ENCODE measurements around the gene RAB27A. TPM values are rescaled to one million over a fixed set of nuclear protein-coding genes. Genes with fewer than 3 reads are reported as not detected.

The RAB27A gene
- total and polyA plus RNA-seq, 9 of the 15 experiments (the other 6 are each of a cell fraction or from before 2014, with no cell fraction given) = 31.5 to 171 (median 80.4) TPM

GRCh38 chr15:55288006-55288717 lies 1.5 kb downstream of the RAB27A start (continued):
- TF ChIP-seq KAT7 (CRISPR knock-in tag; IDR thresholded peaks at IDR 0.05; ENCODE audit: borderline replicate concordance) (no peak), KLF1 (tag; IDR thresholded peaks at IDR 0.05) (no peak), RBFOX2 (IDR thresholded peaks at IDR 0.05; ENCODE audit: low read depth, low read length) (no peak), SIN3A (IDR thresholded peaks at IDR 0.05; ENCODE audit: borderline replicate concordance in 2 of 2, control insufficient read depth in 1 of 2, low read depth in 2 of 2, low read length in 2 of 2) (no peak), NONO (IDR thresholded peaks at IDR 0.05; ENCODE audit: low read depth in 2 of 2, low read length in 1 of 2) (no peak), SMAD4 (CRISPR knock-in tag; conservative IDR thresholded peaks at IDR 0.05) (no peak), GTF2E2 (tag; IDR thresholded peaks at IDR 0.05) (no peak), HDAC2 (IDR thresholded peaks at IDR 0.05) (no peak), ZNF76 (CRISPR knock-in tag; IDR thresholded peaks at IDR 0.05; ENCODE audit: borderline replicate concordance) (no peak), L3MBTL2 (IDR thresholded peaks at IDR 0.05) (no peak), FOXA1 (IDR thresholded peaks at IDR 0.05; ENCODE audit: borderline replicate concordance) (no peak), ATF3 (IDR thresholded peaks at IDR 0.05) (no peak), ATF3 (CRISPR knock-in tag; conservative IDR thresholded peaks at IDR 0.05) (no peak), ARNT (IDR thresholded peaks at IDR 0.05) (peak in 1 of 2 experiments; percentile 42; a peak in 2 of 4 replicates), MYNN (IDR thresholded peaks at IDR 0.05) (no peak), MYNN (CRISPR knock-in tag; IDR thresholded peaks at IDR 0.05) (no peak), CBFB (CRISPR knock-in tag; IDR thresholded peaks at IDR 0.05) (no peak), ARID2 (IDR thresholded peaks at IDR 0.05) (0 out of 2 replicates have a peak, but pooled peaks have one; percentile 5), NFIC (IDR thresholded peaks at IDR 0.05) (no peak), HOXB6 (CRISPR knock-in tag; IDR thresholded peaks at IDR 0.05; ENCODE audit: borderline replicate concordance) (no peak)
- TF ChIP-seq, protein P1, sequence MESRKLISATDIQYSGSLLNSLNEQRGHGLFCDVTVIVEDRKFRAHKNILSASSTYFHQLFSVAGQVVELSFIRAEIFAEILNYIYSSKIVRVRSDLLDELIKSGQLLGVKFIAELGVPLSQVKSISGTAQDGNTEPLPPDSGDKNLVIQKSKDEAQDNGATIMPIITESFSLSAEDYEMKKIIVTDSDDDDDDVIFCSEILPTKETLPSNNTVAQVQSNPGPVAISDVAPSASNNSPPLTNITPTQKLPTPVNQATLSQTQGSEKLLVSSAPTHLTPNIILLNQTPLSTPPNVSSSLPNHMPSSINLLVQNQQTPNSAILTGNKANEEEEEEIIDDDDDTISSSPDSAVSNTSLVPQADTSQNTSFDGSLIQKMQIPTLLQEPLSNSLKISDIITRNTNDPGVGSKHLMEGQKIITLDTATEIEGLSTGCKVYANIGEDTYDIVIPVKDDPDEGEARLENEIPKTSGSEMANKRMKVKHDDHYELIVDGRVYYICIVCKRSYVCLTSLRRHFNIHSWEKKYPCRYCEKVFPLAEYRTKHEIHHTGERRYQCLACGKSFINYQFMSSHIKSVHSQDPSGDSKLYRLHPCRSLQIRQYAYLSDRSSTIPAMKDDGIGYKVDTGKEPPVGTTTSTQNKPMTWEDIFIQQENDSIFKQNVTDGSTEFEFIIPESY (CRISPR knock-in tag; IDR thresholded peaks at IDR 0.05) = no peak
- TF ChIP-seq, protein P2, sequence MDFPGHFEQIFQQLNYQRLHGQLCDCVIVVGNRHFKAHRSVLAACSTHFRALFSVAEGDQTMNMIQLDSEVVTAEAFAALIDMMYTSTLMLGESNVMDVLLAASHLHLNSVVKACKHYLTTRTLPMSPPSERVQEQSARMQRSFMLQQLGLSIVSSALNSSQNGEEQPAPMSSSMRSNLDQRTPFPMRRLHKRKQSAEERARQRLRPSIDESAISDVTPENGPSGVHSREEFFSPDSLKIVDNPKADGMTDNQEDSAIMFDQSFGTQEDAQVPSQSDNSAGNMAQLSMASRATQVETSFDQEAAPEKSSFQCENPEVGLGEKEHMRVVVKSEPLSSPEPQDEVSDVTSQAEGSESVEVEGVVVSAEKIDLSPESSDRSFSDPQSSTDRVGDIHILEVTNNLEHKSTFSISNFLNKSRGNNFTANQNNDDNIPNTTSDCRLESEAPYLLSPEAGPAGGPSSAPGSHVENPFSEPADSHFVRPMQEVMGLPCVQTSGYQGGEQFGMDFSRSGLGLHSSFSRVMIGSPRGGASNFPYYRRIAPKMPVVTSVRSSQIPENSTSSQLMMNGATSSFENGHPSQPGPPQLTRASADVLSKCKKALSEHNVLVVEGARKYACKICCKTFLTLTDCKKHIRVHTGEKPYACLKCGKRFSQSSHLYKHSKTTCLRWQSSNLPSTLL (IDR thresholded peaks at IDR 0.05) = no peak
- TF ChIP-seq, protein P3, sequence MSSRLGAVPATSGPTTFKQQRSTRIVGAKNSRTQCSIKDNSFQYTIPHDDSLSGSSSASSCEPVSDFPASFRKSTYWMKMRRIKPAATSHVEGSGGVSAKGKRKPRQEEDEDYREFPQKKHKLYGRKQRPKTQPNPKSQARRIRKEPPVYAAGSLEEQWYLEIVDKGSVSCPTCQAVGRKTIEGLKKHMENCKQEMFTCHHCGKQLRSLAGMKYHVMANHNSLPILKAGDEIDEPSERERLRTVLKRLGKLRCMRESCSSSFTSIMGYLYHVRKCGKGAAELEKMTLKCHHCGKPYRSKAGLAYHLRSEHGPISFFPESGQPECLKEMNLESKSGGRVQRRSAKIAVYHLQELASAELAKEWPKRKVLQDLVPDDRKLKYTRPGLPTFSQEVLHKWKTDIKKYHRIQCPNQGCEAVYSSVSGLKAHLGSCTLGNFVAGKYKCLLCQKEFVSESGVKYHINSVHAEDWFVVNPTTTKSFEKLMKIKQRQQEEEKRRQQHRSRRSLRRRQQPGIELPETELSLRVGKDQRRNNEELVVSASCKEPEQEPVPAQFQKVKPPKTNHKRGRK (tag; IDR thresholded peaks at IDR 0.05) = peak; percentile 74
